Activated naive CD4-positive, alpha-beta T cell treated with Interleukin-2 at 50 U/mL for 16 hours (primary cell): ENCODE data around the gene CD2AP.

Experiments used
- DNase-seq: peaks from one replicate; pipeline ENCODE4 v3.0.0-alpha.2; 2020

The CD2AP gene

GRCh38 chr6:47573109-47573508 lies 95.5 kb downstream of the CD2AP start:
- no peak for DNase-seq

- no peak for DNase-seq
Measured at GRCh38 chr6:47574789-47575188, 97.2 kb downstream of the CD2AP start.

DNA sequence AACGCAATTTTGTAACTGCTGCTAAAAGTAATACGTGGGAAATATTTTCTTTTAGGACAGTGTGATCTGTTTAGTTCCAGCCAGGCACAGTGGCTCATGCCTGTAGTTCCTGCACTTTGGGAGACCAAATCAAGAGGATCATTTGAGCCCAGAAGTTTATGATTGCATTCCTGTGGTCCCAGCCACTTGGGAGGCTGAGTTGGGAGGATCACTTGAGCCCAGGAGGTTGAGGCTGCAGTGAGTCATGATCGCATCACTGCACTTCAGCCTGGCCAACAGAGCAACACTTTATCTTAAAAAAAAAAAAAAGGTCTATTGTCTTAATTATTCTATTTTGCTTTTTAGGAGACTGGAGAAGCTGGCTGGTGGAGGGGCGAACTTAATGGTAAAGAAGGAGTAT lies 101.5 kb downstream of the CD2AP start:
- no peak for DNase-seq

DNA sequence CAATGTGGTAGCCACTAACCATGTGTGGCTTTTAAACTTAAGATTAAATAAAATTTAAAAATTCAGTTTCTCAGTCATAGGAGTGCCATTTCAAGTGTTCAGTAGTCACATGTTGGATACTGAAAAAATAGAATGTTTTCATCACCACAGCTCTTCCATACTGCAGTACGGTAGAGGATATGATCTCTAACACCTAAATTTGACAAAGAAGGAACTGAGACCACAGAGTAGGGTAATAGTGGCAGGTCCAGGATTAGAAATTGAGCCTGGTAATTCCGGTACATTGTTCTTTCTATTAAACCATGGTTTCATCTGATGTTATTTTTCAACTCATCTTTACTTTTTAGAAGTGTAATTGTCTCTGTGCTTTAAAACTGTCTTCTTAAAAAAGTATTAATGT lies 104.0 kb downstream of the CD2AP start:
- DNase-seq = no peak

- DNase-seq = no peak
Measured at GRCh38 chr6:47587493-47587892, 109.9 kb downstream of the CD2AP start.

GRCh38 chr6:47592131-47592840 lies 114.7 kb downstream of the CD2AP start:
- no peak for DNase-seq

- DNase-seq = no peak
Measured at GRCh38 chr6:47593979-47594378, 116.4 kb downstream of the CD2AP start.

- no peak for DNase-seq
Measured at GRCh38 chr6:47595785-47596184, 118.2 kb downstream of the CD2AP start.

- no peak for DNase-seq
Measured at GRCh38 chr6:47598367-47598766, 120.8 kb downstream of the CD2AP start.

GRCh38 chr6:47599512-47599911 lies 121.9 kb downstream of the CD2AP start:
- no peak for DNase-seq

DNA sequence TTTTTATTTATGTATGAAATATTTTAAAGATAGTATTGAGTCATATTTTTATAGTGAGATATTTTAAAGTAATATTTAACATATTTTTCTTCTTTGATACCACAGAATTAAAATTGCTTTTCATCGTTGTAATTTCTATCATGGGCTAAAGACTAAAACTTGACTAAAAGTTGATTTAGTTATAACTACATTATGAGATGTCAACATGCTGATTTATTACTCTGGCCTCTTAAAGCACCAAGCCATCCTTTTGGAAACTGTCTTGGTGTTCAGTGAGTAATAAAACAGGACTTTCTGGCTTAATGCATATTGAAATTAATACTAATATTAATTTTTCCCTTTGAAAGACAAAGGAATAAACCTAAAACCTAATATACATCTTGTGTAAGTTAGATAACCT lies 125.6 kb downstream of the CD2AP start:
- DNase-seq = no peak

DNA sequence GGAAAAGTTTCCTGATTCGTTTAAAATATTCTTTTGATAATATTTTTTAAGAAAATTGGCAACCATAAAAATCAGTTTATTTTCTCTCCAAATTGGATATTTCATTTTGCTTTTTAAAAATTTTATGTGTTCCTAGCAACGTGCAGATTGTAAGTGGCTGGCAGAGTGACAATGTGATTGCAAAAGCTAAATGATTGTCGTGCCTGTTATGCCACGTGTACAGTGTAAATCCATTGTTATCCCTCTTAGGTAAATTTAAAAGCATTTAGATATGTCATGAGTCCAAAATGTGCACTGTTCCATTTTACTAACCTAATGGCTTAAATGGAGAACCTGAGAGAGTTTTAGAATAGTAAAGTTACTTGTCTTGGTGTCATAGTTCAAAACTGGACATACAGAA lies 126.4 kb downstream of the CD2AP start:
- DNase-seq = no peak

GRCh38 chr6:47621838-47622449 lies 144.4 kb downstream of the CD2AP start:
- DNase-seq = no peak

DNA sequence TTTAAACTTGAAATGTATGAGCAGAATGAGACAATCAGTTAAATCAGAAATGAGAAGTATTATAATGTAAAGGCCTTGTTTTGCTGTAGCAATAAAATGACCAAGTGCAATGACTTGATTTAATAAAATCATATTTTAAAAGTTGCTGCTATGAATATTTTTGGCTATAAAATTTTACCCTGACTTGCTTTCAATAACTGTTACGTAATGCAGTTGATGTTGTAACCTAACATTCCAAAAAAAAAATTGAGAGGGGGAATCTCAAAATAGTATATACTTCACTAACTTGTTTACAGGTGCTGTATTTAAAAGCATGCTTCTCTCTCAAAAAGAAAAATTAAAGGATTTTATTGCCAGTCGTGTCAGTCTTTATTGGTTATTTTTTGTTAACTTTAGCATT lies 149.2 kb downstream of the CD2AP start:
- DNase-seq = no peak

DNA sequence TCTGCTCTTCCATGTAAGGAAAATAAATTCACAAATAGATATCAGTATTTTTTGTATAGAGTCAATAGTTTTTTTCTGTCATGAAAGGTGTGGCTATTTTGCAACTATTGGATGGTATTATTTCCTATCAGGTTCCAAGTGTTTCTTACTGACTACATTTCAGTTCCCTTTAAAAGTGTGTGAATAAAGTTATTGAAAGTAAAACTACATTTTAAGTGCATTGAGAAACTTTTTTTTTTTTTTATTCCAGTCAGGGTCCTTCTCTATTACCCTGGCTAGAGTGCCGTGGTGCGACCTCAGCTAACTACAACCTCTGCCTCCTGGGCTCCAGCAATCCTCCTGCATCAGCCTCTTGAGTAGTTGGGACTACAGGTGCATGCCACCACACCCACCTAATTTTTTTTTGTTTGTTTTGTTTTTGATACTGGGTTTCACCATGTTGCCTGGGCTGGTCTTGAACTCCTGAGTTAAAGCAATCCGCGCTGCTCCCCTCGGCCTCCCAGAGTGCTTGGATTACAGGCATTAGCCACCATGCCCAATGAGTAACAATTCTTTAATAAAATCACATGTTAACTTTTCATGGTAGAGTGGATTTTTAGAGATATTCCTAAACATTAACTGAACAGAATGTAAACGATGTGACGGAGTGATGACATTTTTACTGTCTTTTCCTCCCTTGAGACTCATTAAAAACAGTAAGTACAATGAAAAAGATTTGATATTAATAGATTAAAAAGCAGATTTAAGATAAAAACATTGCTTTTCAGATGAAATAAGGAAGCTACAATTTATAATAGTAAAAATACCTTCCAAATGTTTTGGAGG lies 151.1 kb downstream of the CD2AP start:
- no peak for DNase-seq

GRCh38 chr6:47629954-47630353 lies 152.4 kb downstream of the CD2AP start:
- no peak for DNase-seq

GRCh38 chr6:47630587-47630986 lies 153.0 kb downstream of the CD2AP start:
- DNase-seq = no peak

DNA sequence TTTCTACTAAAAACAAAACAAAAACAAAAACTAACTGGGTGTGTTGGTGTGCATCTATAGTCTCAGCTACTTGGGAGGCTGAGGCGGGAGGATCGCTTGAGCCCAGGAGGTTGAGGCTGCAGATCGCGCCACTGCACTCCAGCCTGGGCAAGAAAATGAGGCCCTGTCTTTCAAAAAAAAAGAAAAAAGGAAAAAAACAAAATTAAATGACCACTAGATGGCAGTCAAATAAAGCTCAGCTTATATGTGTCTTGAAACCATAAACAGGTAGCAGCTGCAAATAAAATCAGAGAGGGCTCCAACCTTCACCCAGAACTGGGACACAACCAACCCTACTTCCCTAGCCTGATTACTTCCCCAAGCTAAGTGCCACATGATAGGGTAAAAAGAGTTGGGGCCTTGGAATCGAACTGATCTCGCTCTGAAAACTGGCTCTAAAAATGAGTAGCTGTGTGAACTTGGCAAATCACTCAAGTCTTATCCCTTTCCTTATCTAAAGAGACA lies 153.7 kb downstream of the CD2AP start:
- DNase-seq = no peak

- DNase-seq = no peak
Measured at GRCh38 chr6:47631797-47632196, 154.2 kb downstream of the CD2AP start.

DNA sequence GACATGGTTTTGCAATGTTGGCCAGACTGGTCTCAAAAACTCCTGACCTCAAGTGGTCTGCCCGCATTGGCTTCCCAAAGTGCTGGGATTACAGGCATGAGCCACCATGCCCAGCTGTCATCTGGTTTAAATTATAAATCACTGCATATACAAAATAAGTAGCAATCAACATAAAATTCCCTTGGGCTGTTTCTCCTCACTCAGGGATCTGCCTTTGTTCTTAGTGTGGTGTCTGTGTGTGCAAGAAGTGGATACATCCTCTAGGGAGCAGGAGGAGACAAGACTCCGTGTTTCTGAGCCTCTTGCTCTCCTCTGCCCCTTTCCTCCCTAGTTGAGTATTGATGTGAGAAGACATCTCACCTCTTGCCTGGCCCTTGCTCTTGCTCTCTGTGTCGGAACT lies 155.6 kb downstream of the CD2AP start:
- no peak for DNase-seq

GRCh38 chr6:47634210-47635047 lies 156.8 kb downstream of the CD2AP start:
- no peak for DNase-seq

DNA sequence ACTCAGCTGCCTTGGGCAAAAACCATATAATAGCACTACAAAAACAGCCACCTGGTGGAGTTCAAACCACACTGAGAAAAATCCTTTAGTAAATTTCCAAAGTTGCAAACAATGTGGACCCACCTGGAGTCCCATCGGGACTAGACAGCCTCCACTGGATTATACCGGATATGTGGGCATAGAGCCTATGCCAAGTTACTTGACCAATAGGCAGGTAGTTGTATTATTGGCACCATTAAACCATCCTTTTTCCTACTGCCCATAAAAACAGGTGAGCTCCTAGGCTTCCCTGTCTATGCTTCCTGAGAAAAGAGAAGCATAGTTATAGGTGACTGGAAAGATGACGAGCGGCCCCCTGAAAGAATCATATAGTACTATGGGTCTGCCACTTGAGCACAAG lies 169.1 kb downstream of the CD2AP start:
- no peak for DNase-seq

DNA sequence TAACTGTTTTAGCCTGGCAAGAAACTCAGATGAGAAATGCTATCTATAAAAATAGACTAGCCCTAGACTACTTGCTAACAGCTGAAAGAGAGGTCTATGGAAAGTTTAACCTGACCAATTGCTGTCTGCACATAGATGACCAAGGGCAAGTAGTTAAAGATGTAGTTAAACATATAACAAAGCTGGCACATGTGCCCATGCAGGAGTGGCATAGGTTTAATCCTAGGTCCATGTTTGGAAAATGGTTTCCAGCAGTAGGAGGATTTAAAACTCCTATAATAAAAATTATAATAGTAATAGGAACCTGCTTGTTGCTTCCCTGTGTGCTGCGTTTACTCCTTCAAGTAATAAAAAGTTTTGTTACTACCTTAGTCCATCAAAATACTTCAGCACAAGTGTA lies 169.6 kb downstream of the CD2AP start:
- no peak for DNase-seq
